SK-N-SH (cell line): ENCODE results near the gene TGFB1I1. TPM values are rescaled to one million over a fixed set of nuclear protein-coding genes. Genes with fewer than 3 reads are reported as not detected.
A peak's percentile ranks its signal among the peaks of the same experiment; 100 is the strongest.

Experiments used
- CTCF ChIA-PET: fragments of 300-600, 350-600 bp; formaldehyde crosslinking; extraction: SDS; loops from one replicate; lab custom pipeline; 2021; lab: Yijun Ruan, JAX
- POLR2A ChIA-PET: fragments of 350-600 bp; sonication (Branson Sonifier 250); formaldehyde crosslinking; extraction: SDS; loops from one replicate; lab custom pipeline; 2020; ENCODE audit warnings: antibody characterized with exemption, inconsistent platforms; lab: Yijun Ruan, JAX
- DNase-seq: peaks from one replicate; pipeline ENCODE4 v3.0.0; 2012
- H2AFZ ChIP-seq: fragments of 200-600 bp; sonication (generic); 2 replicates; pipeline ENCODE4 v1.8.1; 2016; ENCODE audit warnings: antibody characterized with exemption, mild to moderate bottlenecking, low read depth
- H3F3A ChIP-seq: fragments of 200-600 bp; sonication (generic); replicated peaks from 2 replicates; pipeline ENCODE3; 2016; ENCODE audit warnings: antibody characterized with exemption, mild to moderate bottlenecking; ENCODE audit not compliant: insufficient read depth
- H3K27ac ChIP-seq, 2 experiments: fragments of 200-500 bp in 1 of 2; fragments of 200-600 bp in 1 of 2; sonication (Bioruptor generic) in 1 of 2; sonication (generic), shearing (Covaris generic) in 1 of 2; 2 replicates each; pipeline versions ENCODE4 v1.5.1 to v1.6.1; 2014 to 2016; ENCODE audit warnings: low read depth in 2 of 2, inconsistent platforms in 1 of 2, low read length in 1 of 2, mild to moderate bottlenecking in 1 of 2, mixed read lengths in 1 of 2
- H3K27me3 ChIP-seq: fragments of 200-600 bp; sonication (generic), shearing (Covaris generic); 2 replicates; pipeline ENCODE4 v1.6.1; 2016; ENCODE audit warnings: mixed run types; ENCODE audit not compliant: insufficient read depth
- H3K36me3 ChIP-seq, 2 experiments: fragments of 200-500 bp in 1 of 2; fragments of 200-600 bp in 1 of 2; sonication (Bioruptor generic) in 1 of 2; sonication (generic) in 1 of 2; replicated peaks in 1 of 2; 2 replicates each; pipeline versions ENCODE3 to v1.5.1; 2014 to 2016; ENCODE audit warnings: low read length in 1 of 2, mild to moderate bottlenecking in 1 of 2; ENCODE audit not compliant: insufficient read depth in 2 of 2, control insufficient read depth in 1 of 2
- H3K4me1 ChIP-seq, 2 experiments: fragments of 200-500 bp in 1 of 2; fragments of 200-600 bp in 1 of 2; sonication (Bioruptor generic) in 1 of 2; sonication (generic), shearing (Covaris generic) in 1 of 2; 2 replicates each; pipeline versions ENCODE4 v1.5.1 to v1.6.1; 2014 to 2016; ENCODE audit warnings: low read depth in 1 of 2, low read length in 1 of 2, mixed run types in 1 of 2; ENCODE audit not compliant: insufficient read depth in 2 of 2, control insufficient read depth in 1 of 2
- H3K4me2 ChIP-seq: fragments of 200-600 bp; sonication (generic), shearing (Covaris generic); 2 replicates; pipeline ENCODE4 v1.6.1; 2017; ENCODE audit warnings: mixed run types
- H3K4me3 ChIP-seq, 2 experiments: fragments of 200-500 bp in 1 of 2; fragments of 200-600 bp in 1 of 2; sonication (Bioruptor generic) in 1 of 2; sonication (generic), shearing (Covaris generic) in 1 of 2; 2 replicates each; pipeline versions ENCODE4 v1.5.1 to v1.8.1; 2014 to 2016; ENCODE audit warnings: low read depth in 2 of 2, inconsistent platforms in 1 of 2, low read length in 1 of 2, mild to moderate bottlenecking in 1 of 2, mixed read lengths in 1 of 2, moderate library complexity in 1 of 2
- H3K79me2 ChIP-seq: fragments of 200-600 bp; sonication (generic); 2 replicates; pipeline ENCODE4 v1.8.1; 2017; ENCODE audit warnings: mild to moderate bottlenecking; ENCODE audit not compliant: insufficient read depth
- H3K9ac ChIP-seq: fragments of 200-600 bp; sonication (generic); 2 replicates; pipeline ENCODE4 v1.6.1; 2017; ENCODE audit warnings: mixed run types
- H3K9me2 ChIP-seq: fragments of 200-600 bp; sonication (generic); 2 replicates; pipeline ENCODE4 v1.6.1; 2017; ENCODE audit warnings: mixed run types
- H3K9me3 ChIP-seq: fragments of 200-600 bp; sonication (generic); 2 replicates; pipeline ENCODE4 v1.6.1; 2017; ENCODE audit warnings: mixed run types, mild to moderate bottlenecking, moderate library complexity
- H4K20me1 ChIP-seq: fragments of 200-600 bp; sonication (generic); 2 replicates; pipeline ENCODE4 v1.6.1; 2017; ENCODE audit warnings: mild to moderate bottlenecking, mixed run types; ENCODE audit not compliant: insufficient read depth
- EP300 ChIP-seq, 2 experiments: IDR thresholded peaks; 2 replicates each; pipeline versions ENCODE4 v1.4.0 to v1.6.1; 2012; ENCODE audit warnings: borderline replicate concordance in 1 of 2, low read depth in 1 of 2, low read length in 1 of 2
- FOSL2 ChIP-seq: IDR thresholded peaks from 2 replicates; pipeline ENCODE4 v1.4.0; 2012; ENCODE audit warnings: low read depth, mild to moderate bottlenecking, moderate library complexity, borderline replicate concordance
- FOXJ3 ChIP-seq: sonication (generic); formaldehyde crosslinking; IDR thresholded peaks from 2 replicates; pipeline ENCODE4 v1.5.1; 2020; ENCODE audit warnings: mild to moderate bottlenecking, missing genetic modification reagents
- GATA2 ChIP-seq: sonication (generic); formaldehyde crosslinking; IDR thresholded peaks from 2 replicates; pipeline ENCODE4 v1.5.0; 2020; ENCODE audit warnings: mild to moderate bottlenecking, missing genetic modification reagents
- IRF3 ChIP-seq: fragments of 150-350 bp; IDR thresholded peaks from 2 replicates; pipeline ENCODE4 v1.6.1; 2016; ENCODE audit warnings: mild to moderate bottlenecking, low read depth, low read length
- JUND ChIP-seq: IDR thresholded peaks from 2 replicates; pipeline ENCODE4 v1.4.0; 2012
- NFIC ChIP-seq: IDR thresholded peaks from 2 replicates; pipeline ENCODE4 v1.4.0; 2012; ENCODE audit warnings: borderline replicate concordance
- RCOR1 ChIP-seq: fragments of 150-350 bp; IDR thresholded peaks from 2 replicates; pipeline ENCODE4 v1.6.1; 2017; ENCODE audit warnings: antibody characterized with exemption, low read length
- RXRA ChIP-seq: IDR thresholded peaks from 2 replicates; pipeline ENCODE4 v1.4.0; 2012; ENCODE audit warnings: low read depth, mild to moderate bottlenecking, borderline replicate concordance
- SIN3A ChIP-seq: IDR thresholded peaks from 2 replicates; pipeline ENCODE4 v1.6.1; 2012; ENCODE audit warnings: low read depth, mild to moderate bottlenecking, low read length, moderate library complexity, borderline replicate concordance
- TCF12 ChIP-seq: IDR thresholded peaks from 2 replicates; pipeline ENCODE4 v1.4.0; 2012
- YY1 ChIP-seq: IDR thresholded peaks from 2 replicates; pipeline ENCODE4 v1.4.0; 2012; ENCODE audit warnings: low read depth, mild to moderate bottlenecking
- WGBS: methylation state at CpG from one replicate; pipeline ENCODE4 v1.1.6; 2017; ENCODE audit warnings: low lambda C conversion rate; 5-methylcytosine and 5-hydroxymethylcytosine counted together
- polyA plus RNA-seq, 3 experiments: library from polyadenylated mRNA; depleted of rRNA; stranded (reverse); fragments of >200 nt; gene quantifications; 2 replicates each; pipeline ENCODE4 v1.2.3, GENCODE V29; 2012
- TF ChIP-seq, protein P1 (sequence below): IDR thresholded peaks from 2 replicates; pipeline ENCODE4 v1.6.1; 2012; ENCODE audit warnings: mild to moderate bottlenecking, low read depth, low read length, moderate library complexity
- TF ChIP-seq, protein P2 (sequence below): IDR thresholded peaks from 2 replicates; pipeline ENCODE4 v1.4.0; 2012; ENCODE audit warnings: low read depth, borderline replicate concordance

TGFB1I1 gene
- polyA plus RNA-seq, 1 of the 3 experiments (the other 2 are of a cell fraction): 29.7 TPM

DNA sequence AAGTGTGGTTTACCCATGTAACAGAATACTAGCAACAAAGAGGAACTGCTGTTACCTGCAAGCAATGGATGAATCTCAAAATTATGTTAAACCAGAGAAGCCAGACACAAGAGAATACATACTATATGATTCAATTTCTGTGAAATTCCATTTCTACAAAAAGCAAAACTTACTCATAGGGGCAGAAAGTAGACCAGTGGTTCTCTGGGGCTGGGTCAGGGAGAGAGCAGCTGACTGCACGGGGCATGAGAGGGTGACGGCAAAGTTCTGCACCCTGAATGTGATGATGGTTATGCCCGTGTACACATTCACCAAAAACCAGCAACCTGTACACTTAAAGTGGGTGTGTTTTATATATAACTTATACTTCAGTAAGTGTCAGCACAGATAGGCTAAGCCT lies 32.4 kb upstream of the TGFB1I1 start (continued):
- no peak for TF ChIP-seq YY1

- no peak for DNase-seq
- Histone ChIP-seq H3K36me3 (no peaks in the 10 kb centered on the region), H3K9ac (no peak overlapping the region), H4K20me1 (no peaks in the 10 kb centered on the region), H3K79me2 (no peaks in the 10 kb centered on the region), H3K9me3 (no peaks in the 10 kb centered on the region), H3K27ac (peak overlapping the region in 1 of 2 experiments; percentile 51; a peak in 1 of 4 replicates), H3K27me3 (no peaks in the 10 kb centered on the region), H3K9me2 (no peaks in the 10 kb centered on the region), H3K4me3 (no peak overlapping the region), H3K4me1 (peaks cover 0 to 5% of the 10 kb centered on the region in 2 experiments; a peak in 1 of 4 replicates), H3F3A (peaks cover 24% of the 10 kb centered on the region), H3K4me2 (no peak overlapping the region), H2AFZ (no peak overlapping the region)
- 74% methylated on average over 4 of the region's 4 CpGs for WGBS
- POLR2A ChIA-PET: interaction anchor here (0.8 kb wide), 1 partner anchor 261 kb away, joined by 4 read pairs; the partner anchor contains the start of gene FUS
- CTCF ChIA-PET: interaction anchor here (0.8 to 6.7 kb wide), 6 partner anchors 9 to 456 kb away, joined by 3 to 80 read pairs (median 10); partner anchors contain the start of genes ARMC5, COX6A2 and HSD3B7
- TF ChIP-seq TCF12: no peak
- TF ChIP-seq SIN3A: no peak
- TF ChIP-seq FOSL2: no peak
- no peak for TF ChIP-seq FOXJ3 (CRISPR knock-in tag)
- TF ChIP-seq, protein P1, sequence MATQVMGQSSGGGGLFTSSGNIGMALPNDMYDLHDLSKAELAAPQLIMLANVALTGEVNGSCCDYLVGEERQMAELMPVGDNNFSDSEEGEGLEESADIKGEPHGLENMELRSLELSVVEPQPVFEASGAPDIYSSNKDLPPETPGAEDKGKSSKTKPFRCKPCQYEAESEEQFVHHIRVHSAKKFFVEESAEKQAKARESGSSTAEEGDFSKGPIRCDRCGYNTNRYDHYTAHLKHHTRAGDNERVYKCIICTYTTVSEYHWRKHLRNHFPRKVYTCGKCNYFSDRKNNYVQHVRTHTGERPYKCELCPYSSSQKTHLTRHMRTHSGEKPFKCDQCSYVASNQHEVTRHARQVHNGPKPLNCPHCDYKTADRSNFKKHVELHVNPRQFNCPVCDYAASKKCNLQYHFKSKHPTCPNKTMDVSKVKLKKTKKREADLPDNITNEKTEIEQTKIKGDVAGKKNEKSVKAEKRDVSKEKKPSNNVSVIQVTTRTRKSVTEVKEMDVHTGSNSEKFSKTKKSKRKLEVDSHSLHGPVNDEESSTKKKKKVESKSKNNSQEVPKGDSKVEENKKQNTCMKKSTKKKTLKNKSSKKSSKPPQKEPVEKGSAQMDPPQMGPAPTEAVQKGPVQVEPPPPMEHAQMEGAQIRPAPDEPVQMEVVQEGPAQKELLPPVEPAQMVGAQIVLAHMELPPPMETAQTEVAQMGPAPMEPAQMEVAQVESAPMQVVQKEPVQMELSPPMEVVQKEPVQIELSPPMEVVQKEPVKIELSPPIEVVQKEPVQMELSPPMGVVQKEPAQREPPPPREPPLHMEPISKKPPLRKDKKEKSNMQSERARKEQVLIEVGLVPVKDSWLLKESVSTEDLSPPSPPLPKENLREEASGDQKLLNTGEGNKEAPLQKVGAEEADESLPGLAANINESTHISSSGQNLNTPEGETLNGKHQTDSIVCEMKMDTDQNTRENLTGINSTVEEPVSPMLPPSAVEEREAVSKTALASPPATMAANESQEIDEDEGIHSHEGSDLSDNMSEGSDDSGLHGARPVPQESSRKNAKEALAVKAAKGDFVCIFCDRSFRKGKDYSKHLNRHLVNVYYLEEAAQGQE: no peak
- no peak for TF ChIP-seq JUND
- no peak for TF ChIP-seq NFIC
- no peak for TF ChIP-seq RXRA
- no peak for TF ChIP-seq IRF3
- TF ChIP-seq RCOR1: no peak
- TF ChIP-seq, protein P2, sequence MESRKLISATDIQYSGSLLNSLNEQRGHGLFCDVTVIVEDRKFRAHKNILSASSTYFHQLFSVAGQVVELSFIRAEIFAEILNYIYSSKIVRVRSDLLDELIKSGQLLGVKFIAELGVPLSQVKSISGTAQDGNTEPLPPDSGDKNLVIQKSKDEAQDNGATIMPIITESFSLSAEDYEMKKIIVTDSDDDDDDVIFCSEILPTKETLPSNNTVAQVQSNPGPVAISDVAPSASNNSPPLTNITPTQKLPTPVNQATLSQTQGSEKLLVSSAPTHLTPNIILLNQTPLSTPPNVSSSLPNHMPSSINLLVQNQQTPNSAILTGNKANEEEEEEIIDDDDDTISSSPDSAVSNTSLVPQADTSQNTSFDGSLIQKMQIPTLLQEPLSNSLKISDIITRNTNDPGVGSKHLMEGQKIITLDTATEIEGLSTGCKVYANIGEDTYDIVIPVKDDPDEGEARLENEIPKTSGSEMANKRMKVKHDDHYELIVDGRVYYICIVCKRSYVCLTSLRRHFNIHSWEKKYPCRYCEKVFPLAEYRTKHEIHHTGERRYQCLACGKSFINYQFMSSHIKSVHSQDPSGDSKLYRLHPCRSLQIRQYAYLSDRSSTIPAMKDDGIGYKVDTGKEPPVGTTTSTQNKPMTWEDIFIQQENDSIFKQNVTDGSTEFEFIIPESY: no peak
- TF ChIP-seq EP300 (IDR thresholded peaks at IDR 0.05; ENCODE audit: borderline replicate concordance in 1 of 2, low read depth in 1 of 2, low read length in 1 of 2): no peak
- no peak for TF ChIP-seq GATA2
Measured at GRCh38 chr16:31440516-31441184, 31.3 kb upstream of the TGFB1I1 start.
